ENCODE results near the gene DALRD3.

DNA sequence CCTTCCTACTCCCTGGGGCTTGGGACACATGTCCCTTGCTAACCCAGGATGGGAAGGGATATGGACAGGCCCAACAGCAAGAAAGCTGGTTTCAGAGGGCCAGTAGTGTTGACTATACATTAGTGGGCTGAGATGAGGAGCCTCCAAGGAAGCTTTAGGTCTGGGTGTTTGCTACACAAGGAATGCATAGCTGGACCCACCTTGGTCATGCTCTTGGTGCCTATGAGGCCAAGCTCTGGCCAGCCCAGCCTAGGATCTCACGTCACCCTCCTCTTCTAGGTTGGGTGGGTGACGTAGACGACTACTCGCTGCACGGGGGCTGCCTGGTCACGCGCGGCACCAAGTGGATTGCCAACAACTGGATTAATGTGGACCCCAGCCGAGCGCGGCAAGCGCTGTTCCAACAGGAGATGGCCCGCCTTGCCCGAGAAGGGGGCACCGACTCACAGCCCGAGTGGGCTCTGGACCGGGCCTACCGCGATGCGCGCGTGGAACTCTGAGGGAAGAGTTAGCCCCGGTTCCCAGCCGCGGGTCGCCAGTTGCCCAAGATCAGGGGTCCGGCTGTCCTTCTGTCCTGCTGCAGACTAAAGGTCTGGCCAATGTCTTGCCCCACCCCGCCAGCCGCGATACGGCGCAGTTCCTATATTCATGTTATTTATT is 11.8 kb downstream of the DALRD3 start:
- TF ChIP-seq, protein P1, sequence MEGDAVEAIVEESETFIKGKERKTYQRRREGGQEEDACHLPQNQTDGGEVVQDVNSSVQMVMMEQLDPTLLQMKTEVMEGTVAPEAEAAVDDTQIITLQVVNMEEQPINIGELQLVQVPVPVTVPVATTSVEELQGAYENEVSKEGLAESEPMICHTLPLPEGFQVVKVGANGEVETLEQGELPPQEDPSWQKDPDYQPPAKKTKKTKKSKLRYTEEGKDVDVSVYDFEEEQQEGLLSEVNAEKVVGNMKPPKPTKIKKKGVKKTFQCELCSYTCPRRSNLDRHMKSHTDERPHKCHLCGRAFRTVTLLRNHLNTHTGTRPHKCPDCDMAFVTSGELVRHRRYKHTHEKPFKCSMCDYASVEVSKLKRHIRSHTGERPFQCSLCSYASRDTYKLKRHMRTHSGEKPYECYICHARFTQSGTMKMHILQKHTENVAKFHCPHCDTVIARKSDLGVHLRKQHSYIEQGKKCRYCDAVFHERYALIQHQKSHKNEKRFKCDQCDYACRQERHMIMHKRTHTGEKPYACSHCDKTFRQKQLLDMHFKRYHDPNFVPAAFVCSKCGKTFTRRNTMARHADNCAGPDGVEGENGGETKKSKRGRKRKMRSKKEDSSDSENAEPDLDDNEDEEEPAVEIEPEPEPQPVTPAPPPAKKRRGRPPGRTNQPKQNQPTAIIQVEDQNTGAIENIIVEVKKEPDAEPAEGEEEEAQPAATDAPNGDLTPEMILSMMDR (IDR thresholded peaks at IDR 0.05) = no peak
- no peak for TF ChIP-seq POLR2A (IDR thresholded peaks at IDR 0.05)

Measured in prostate gland (tissue), 2 donors.